Myocyte (in vitro differentiated cells): ENCODE results near the gene GCNT4. TPM values are rescaled to one million over a fixed set of nuclear protein-coding genes. Genes with fewer than 3 reads are reported as not detected.

Source experiments
- DNase-seq: peaks from one replicate; pipeline ENCODE4 v3.0.0-alpha.2; 2012; ENCODE audit warnings: low read depth
- total RNA-seq: library from RNA; depleted of rRNA; stranded (reverse); fragments of >200 nt; gene quantifications from 2 replicates; pipeline ENCODE4 v1.2.3, GENCODE V29; 2014

GCNT4 gene
- total RNA-seq, 1 donor from 2014 or later: 0.35 TPM

GRCh38 chr5:75051217-75051751 is 1.1 kb downstream of the GCNT4 start:
- no peak for DNase-seq

- DNase-seq: no peak
Observed at GRCh38 chr5:75050415-75050814, 1.9 kb downstream of the GCNT4 start.

- DNase-seq: peak; percentile 60
Observed at GRCh38 chr5:75049456-75050351, 2.7 kb downstream of the GCNT4 start.

- DNase-seq: peak; percentile 12
Observed at GRCh38 chr5:75048457-75048953, 3.9 kb downstream of the GCNT4 start.

GRCh38 chr5:75047356-75047755 is 5.0 kb downstream of the GCNT4 start:
- DNase-seq: no peak

- no peak for DNase-seq
Observed at GRCh38 chr5:75046366-75047142, 5.8 kb downstream of the GCNT4 start.

GRCh38 chr5:75045071-75045470 is 7.3 kb downstream of the GCNT4 start:
- no peak for DNase-seq

- DNase-seq: no peak
Observed at GRCh38 chr5:75044406-75044805, 8.0 kb downstream of the GCNT4 start.

- DNase-seq: no peak
Observed at GRCh38 chr5:75043633-75044264, 8.6 kb downstream of the GCNT4 start.

- peak; percentile 18 for DNase-seq
Observed at GRCh38 chr5:75042522-75042921, 9.8 kb downstream of the GCNT4 start.

- DNase-seq: no peak
Observed at GRCh38 chr5:75040973-75041372, 11.4 kb downstream of the GCNT4 start.

GRCh38 chr5:75037106-75037505 is 15.3 kb downstream of the GCNT4 start:
- DNase-seq: peak; percentile 24

- no peak for DNase-seq
Observed at GRCh38 chr5:75034137-75034739, 18.1 kb downstream of the GCNT4 start.

GRCh38 chr5:75031366-75031765 is 21.0 kb downstream of the GCNT4 start:
- no peak for DNase-seq

GRCh38 chr5:75028090-75028489 is 24.3 kb downstream of the GCNT4 start:
- DNase-seq: no peak

GRCh38 chr5:75023368-75024159 is 28.8 kb downstream of the GCNT4 start:
- DNase-seq: peak; percentile 18

- DNase-seq: no peak
Observed at GRCh38 chr5:75021800-75022199, 30.6 kb downstream of the GCNT4 start.

GRCh38 chr5:75021219-75021618 is 31.1 kb downstream of the GCNT4 start:
- DNase-seq: peak; percentile 8

- DNase-seq: peak; percentile 78
Observed at GRCh38 chr5:75020016-75020656, 32.2 kb downstream of the GCNT4 start.
